Right ventricle myocardium superior (tissue), 1 donor: Measurements from ENCODE around the gene PPP1R9B. TPM values are rescaled to one million over a fixed set of nuclear protein-coding genes. Genes with fewer than 3 reads are reported as not detected.

Experiments
- ATAC-seq: fragments of 200-7000 bp; cut with Tn5 transposase; one replicate; pipeline ENCODE4 v1.9.1; 2020; ENCODE audit warnings: mild to moderate bottlenecking; ENCODE audit not compliant: poor library complexity
- DNase-seq: peaks from one replicate; pipeline ENCODE4 v3.0.0-alpha.2; 2020
- intact Hi-C: fragments of 100-400 bp; cut with DNase I; formaldehyde crosslinking; loops from one replicate; pipeline ENCODE4 v1.11.2; 2022
- total RNA-seq: library from RNA; stranded (reverse); fragmentation: NEBNext Ultra II Directional; extraction: Animal tissue kit (Norgen Biotek cat#: 25700); gene quantifications from one replicate; pipeline ENCODE4 v1.2.1, GENCODE V29; 2021
- donor health status: DM: no; HTN: yes; CAD: no; lungs with severe emphysema.

The PPP1R9B gene
- total RNA-seq, 1 donor from 2014 or later = 35.4 TPM

GRCh38 chr17:50163843-50164696 is 13.6 kb upstream of the PPP1R9B start:
- intact Hi-C loops = no loop called here
- peak; percentile 40 for ATAC-seq
- DNase-seq = peak; percentile 71

- intact Hi-C loops = no loop called here
- DNase-seq (no peak), ATAC-seq (no peak)
Observed at GRCh38 chr17:50162466-50163254, 12.2 kb upstream of the PPP1R9B start.

- DNase-seq (no peak), ATAC-seq (no peak)
- intact Hi-C loops = no loop called here
Observed at GRCh38 chr17:50161911-50162288, 11.4 kb upstream of the PPP1R9B start.

GRCh38 chr17:50161023-50161910 is 10.8 kb upstream of the PPP1R9B start:
- peak; percentile 84 for ATAC-seq
- peak; percentile 95 for DNase-seq
- intact Hi-C loops = no loop called here

GRCh38 chr17:50157891-50158290 is 7.4 kb upstream of the PPP1R9B start:
- DNase-seq = no peak
- intact Hi-C loops = no loop called here
- no peak for ATAC-seq

- intact Hi-C loops = no loop called here
- ATAC-seq (no peak), DNase-seq (no peak)
Observed at GRCh38 chr17:50155115-50155819, 4.8 kb upstream of the PPP1R9B start.

- intact Hi-C loops = no loop called here
- ATAC-seq (no peak), DNase-seq (no peak)
Observed at GRCh38 chr17:50154604-50155003, 4.1 kb upstream of the PPP1R9B start.

GRCh38 chr17:50153650-50154575 is 3.4 kb upstream of the PPP1R9B start:
- ATAC-seq = peak; percentile 34
- intact Hi-C loops = no loop called here
- peak; percentile 87 for DNase-seq

GRCh38 chr17:50152736-50153135 is 2.3 kb upstream of the PPP1R9B start:
- no peak for ATAC-seq
- DNase-seq = no peak
- intact Hi-C loops = no loop called here

GRCh38 chr17:50151937-50152547 is 1.6 kb upstream of the PPP1R9B start:
- intact Hi-C loops = no loop called here
- DNase-seq (peak; percentile 87), ATAC-seq (peak; percentile 66)

- peak; percentile 78 for ATAC-seq
- intact Hi-C loops = no loop called here
Observed at GRCh38 chr17:50151041-50151936, 812 bp upstream of the PPP1R9B start.

GRCh38 chr17:50149417-50150353 is 792 bp downstream of the PPP1R9B start:
- peak; percentile 83 for DNase-seq
- intact Hi-C loops = no loop called here
- ATAC-seq = peak; percentile 7

More at GRCh38 chr17:50151041-50151936, 812 bp upstream of the PPP1R9B start:
- DNase-seq = peak; percentile 94

- no peak for ATAC-seq
- intact Hi-C loops = no loop called here
- no peak for DNase-seq
Observed at GRCh38 chr17:50149091-50149416, 1.4 kb downstream of the PPP1R9B start.

GRCh38 chr17:50148226-50149090 is 2.0 kb downstream of the PPP1R9B start:
- DNase-seq (peak; percentile 72), ATAC-seq (peak; percentile 4)
- intact Hi-C loops = no loop called here
